GM21423 (cell line): ENCODE data around the gene KLHL28.

Experiments
- ATAC-seq: cut with Tn5 transposase; IDR thresholded peaks from one replicate; pipeline ENCODE4 v1.9.1; 2021; ENCODE audit warnings: mild to moderate bottlenecking, moderate library complexity; ENCODE audit not compliant: unreplicated experiment

Gene KLHL28, protein sequence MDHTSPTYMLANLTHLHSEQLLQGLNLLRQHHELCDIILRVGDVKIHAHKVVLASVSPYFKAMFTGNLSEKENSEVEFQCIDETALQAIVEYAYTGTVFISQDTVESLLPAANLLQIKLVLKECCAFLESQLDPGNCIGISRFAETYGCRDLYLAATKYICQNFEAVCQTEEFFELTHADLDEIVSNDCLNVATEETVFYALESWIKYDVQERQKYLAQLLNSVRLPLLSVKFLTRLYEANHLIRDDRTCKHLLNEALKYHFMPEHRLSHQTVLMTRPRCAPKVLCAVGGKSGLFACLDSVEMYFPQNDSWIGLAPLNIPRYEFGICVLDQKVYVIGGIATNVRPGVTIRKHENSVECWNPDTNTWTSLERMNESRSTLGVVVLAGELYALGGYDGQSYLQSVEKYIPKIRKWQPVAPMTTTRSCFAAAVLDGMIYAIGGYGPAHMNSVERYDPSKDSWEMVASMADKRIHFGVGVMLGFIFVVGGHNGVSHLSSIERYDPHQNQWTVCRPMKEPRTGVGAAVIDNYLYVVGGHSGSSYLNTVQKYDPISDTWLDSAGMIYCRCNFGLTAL

DNA sequence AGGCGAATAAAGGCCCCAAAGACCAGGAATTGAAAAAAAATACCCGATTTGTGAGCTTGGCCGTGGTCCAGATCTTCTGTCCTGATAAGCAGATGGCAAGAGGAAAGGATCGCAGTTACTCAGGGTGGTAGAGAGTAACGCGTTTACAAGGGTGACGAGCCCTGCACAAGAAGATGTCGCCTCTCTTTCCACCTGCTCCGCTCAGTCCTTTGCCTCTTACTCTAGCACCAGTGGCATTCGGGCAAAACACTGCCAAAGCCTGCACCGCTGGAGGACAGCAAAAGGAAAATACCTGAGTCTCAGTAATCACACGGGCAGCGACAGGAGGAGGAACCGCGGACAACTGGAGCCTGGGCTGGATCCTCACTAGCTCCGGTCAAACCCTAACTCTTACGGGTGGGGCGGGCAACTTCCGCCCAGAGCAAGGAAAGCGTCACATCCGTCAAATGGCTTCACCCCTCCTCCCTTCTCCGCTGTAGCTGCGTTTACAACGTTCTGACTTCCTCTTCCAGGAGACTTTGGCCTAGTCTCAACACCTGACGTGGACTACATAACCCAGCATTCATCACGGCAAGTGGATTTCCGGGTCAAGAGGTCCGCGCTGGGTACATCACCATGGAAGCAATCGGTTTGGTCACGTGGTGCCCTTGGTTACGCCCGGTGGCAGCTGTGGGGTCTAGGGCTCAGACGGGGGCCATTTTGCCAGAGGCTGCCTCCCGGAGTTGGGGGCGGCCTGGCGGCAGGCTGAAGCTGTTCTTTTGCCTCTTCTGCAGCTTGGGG, at the start of gene KLHL28, which contains the start of gene TOGARAM1:
TSS of gene KLHL28 (minus strand) at position 394 of the 780 bp plus-strand sequence. CDS start 16,019 bp downstream, outside the sequence.
TSS of gene TOGARAM1 (plus strand) at position 637 of the 780 bp plus-strand sequence. CDS start 232 bp downstream, outside the sequence.
- peak; percentile 90 for ATAC-seq

DNA sequence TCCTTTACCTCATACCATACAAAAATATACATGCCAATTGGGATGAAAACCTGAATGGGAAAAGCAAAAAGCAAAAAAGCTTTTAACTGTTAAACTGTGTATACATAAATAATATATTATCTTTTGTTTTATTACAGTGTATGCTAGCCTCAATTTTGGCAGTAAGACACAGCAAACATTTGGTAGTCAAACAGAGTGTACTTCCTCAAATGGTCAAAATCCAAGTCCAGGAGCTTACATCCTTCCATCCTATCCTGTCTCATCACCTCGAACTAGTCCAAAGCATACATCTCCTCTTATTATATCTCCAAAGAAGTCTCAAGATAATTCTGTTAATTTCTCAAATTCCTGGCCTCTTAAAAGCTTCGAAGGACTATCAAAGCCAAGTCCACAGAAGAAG, 42.2 kb upstream of the KLHL28 start:
- no peak for ATAC-seq

DNA sequence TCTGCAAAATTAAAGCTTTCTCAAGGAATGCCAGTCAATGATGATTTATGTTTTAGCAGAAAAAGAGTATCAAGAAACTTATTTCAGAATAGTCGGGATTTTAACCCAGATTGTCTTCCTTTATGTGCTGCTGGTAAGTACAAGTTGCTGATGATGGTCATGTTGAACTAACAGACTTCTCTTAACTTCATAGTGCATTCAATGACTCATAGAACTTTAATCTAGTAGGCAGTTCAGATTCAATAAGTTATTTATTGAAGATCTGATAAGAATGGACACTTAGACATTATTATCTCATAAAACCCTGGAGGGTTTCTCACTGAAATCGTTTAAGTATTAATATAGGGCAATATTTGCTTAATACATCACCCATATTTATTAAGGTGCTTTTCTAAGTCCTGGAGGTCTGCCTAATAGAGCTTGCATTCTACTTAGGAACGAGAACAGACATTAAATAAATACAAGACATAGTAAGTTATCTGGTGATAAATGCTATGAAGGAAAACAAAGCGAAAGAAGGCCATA, 34.1 kb upstream of the KLHL28 start:
- ATAC-seq, result no peak

DNA sequence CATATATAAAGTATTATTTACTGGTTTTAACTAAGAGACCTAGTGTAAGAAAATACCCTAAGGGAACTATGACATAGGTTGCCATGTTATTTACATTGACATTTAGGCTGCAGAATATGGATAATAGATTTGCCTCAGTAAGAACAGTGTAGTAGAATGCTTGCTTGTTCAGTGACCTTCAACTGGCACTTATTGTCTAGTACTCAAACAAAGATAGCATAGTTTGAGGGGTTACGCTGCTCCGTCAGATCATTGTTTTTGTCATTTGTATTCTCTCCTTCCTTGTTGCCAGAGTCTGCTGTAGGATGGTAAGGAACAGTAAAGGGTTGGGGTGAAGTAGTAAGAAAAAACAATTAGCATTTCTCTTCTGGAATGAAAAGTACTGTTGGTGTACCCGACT, 33.4 kb upstream of the KLHL28 start:
- no peak for ATAC-seq

DNA sequence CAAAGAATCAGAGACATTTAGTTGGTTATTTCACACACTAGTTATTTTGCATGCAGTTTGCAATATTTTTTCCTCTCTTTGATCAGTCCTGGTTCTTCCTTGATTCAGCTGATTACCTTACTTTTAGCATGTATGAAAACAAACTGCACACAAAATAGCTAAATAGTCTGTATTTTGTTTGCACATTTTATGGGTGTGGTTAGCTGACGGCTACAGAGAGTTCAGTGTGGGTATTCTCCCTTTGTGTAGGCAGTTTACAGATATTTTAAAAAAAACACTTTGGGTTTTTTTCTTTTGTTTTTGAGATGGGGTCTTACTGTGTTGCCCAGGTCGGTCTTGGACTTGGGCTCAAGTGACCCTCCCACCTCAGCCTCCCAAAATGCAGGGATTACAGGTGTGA, 28.8 kb upstream of the KLHL28 start:
- ATAC-seq, result no peak

DNA sequence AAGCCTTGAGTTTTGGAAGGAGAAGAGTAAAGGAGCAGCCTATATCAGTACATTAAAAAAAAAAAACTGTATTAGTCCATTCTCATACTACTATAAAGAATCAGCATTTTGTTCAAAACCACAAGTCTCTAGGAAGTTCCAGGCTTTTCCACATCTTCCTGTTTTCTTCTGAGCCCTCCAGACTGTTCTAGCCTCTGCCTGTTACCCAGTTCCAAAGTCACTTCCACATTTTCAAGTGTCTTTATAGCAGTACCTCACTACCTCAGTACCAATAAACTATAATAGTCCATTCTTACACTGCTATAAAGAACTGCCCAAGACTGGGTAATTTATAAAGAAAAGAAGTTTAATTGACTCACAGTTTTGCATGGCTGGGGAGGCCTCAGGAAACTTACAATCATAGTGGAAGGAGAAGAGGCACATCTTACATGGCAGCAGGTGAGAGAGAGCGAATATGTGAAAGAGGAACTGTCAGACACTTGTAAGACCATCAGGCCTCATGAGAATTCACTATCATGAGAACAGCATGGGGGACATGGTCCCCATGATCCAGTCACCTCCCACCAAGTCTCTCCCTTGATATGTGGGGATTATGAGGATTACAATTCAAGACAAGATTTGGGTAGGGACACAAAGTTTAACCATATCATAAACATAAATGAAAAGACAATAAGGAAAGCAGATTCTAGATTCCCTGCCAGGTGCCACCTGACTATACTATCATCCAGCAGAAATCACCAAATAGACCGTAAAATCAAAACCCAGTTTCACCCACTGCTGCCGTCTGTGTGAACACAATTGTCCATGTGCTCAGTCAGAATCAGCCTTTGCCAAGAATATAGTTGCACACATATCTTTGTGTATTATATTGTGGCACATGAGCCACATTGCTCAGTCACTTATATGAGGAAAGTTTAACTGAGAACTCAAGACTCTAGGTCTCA, 28.0 kb upstream of the KLHL28 start:
- no peak for ATAC-seq

DNA sequence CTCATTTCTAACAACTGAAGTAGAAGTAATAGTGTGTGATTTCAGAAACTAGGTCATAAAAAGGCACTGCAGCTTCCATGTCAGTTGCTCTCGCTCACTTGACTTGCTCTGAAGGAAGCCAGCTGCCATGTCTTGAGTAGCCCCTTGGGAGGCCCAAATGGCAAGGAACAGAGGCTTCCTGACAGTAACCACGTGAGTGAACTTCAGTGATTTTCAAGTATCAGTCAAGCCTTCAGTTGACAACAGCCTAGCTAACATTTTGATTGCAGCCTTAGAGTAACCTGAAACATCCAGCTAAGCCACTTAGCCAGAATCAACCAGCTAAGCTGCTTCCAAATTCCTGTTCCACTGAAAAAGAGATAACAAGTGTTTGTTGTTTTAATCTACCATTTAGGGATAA, 26.9 kb upstream of the KLHL28 start:
- ATAC-seq, result no peak

DNA sequence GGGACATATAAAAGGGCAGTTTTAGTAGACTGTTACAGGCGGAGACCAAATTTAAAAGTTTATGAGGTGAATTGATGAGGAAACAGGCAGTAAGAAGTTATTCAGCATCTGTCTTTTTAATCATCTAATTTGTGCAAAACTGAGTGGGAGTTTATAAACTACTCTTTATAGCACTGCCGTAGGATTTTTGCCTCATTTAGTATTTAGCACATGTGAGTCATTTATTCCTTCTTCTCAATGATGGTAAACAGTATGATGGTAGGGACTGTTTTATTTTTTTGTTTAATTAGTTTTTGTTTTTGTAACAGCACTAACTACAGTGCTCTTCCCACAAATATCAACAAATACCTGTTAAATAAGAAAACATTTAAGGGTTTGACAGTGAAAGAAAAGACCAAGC, 20.8 kb upstream of the KLHL28 start:
- no peak for ATAC-seq

DNA sequence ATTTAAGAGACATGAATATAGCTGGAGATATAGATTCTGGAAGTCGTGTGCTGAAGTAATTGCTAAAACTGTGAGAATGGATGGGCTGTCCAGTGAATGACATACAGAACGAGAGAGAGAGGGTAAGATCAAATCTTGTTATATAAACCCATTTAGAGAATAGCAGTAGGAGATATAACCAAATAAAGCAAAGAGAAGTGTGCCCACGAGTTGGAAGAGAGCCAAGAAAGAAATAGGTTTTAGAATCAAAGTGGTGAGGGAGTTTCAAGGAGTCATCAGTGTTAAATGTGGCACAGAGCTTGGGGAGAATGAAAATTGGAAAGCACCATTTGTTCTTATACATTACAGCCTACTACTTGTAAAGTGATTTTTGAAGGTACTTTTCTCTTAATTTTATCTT, 19.5 kb upstream of the KLHL28 start:
- no peak for ATAC-seq

DNA sequence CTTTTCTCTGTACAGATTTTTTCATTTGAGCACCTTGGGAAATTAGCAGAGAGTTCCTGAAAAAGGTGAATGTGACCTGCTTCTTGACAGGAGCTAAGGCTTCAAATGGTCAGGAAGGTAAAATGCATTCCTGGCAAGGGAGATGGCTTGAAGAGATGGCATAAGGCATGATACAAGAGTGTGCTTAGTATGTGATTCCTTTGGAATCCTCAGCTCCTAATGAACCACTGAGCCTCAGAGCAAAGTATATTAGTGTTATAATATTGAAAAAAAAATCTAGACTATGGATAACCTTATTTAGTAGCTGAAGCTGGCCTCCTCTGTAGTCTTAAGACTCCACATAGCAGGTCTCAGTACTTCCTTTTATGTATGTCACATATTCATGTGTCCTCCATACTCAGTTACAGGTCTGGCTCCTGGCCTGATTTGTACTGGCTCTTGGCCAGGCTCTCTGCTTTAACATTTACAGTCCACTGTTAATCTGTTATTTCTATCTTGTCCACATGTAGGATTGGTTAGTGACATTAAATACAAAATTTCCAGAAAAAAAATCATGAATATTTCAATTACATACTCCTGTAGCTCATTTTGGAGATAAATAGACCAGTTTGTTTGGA, 18.1 kb upstream of the KLHL28 start:
- ATAC-seq, result no peak

DNA sequence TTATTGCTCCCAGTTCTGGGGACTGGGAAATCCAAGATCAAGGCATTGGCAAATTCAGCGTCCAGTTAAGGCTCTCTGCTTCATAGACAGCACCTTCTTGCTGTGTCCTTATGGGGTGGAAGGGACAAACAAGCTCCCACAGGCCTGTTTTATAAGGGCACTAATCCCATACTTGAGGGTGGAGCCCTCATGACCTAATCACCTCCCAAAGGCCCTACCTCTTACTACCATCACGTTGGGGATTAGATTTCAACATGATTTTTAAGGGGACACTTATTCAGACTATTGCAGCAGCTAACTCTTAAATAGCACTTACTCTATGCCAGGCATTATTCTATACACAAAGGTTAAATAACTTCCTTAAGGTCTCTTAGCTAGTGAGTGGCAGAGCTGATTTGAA, 17.5 kb upstream of the KLHL28 start:
- no peak for ATAC-seq

DNA sequence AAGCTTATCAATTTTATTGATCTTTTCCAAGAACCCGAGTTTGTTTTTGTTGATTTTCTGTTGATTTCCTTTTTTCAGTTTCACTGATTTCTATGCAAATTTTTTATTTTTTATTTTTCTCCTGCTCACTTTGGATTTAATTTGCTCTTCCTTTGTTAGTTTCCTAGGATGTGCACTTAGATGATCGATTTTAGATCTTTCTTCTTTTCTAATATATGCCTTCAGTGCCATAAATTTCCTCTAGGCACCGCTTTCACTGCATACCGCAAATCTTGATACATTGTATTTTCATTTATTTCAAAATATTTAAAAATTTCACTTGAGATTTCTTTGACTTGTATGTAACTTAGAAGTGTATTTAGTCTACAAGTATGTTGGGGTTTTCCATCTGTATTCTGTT, 9.7 kb upstream of the KLHL28 start:
- ATAC-seq, result no peak

DNA sequence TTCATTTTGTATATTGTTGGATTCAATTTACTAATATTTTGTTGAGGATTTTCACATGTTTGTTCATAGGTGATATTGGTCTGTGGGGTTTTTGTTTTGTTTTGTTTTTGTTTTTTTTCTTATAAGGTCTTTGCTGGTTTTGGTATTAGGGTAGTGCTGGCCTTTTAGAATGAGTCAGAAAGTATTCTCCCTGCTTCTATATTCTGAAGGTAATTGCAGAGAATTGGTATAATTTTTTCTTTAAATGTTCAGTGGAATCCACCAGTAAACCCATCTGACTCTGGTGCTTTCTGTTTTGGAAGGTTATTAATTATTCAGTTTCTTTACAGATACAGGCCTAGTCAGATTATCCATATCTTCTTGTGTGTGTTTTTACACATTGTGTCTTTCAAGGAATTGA, 9.2 kb upstream of the KLHL28 start:
- no peak for ATAC-seq

DNA sequence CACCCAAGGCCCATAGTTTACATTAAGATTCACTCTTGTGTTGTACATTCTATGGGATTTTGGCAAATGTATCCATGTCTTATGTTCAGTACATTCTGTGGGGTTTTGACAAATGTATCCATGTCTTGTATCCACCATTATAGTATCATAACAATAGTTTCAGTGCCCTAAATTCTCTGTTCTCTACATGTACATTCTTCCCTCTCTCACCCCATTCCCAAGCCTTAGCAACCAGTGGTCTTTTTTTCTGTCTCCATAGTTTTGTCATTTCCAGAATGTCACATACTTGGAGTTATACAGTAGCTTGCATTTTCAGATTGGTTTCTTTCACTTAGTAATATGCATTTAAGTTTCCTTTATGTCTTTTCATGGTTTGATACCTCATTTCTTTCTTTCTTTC, 7.0 kb upstream of the KLHL28 start:
- ATAC-seq, result no peak

DNA sequence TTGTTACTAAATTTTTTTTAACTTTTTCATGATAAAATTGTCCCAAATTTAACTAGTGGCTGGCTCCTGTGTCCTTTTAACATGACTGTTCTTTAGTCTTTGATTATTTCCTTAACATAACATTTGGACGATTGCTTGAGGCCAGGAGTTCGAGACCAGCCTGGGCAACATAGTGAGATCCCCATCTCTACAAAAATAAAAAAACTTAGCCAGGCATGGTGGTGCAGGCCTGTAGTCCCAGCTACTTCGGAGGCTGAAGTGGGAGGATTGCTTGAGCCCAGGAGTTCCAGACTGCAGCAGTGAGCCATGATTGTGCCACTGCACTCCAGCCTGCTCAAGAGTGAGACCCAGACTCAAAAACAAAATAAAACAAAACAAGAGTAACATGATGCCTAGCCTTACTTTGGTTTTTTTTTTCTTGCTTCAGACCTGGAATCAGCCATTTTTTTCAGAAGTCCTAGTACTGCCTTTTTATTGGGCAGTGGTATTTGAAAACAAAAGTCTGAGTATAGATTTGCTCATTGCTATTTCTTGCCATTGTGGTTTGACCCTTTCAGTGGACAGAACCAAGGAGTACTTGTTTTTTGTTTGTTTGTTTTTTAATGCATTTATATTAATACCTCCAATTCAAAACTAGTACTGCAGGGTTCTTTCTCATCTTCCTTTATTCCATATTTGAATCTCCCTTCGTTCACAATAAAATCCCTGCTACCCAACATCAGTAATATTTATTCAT, 5.0 kb upstream of the KLHL28 start:
- no peak for ATAC-seq

DNA sequence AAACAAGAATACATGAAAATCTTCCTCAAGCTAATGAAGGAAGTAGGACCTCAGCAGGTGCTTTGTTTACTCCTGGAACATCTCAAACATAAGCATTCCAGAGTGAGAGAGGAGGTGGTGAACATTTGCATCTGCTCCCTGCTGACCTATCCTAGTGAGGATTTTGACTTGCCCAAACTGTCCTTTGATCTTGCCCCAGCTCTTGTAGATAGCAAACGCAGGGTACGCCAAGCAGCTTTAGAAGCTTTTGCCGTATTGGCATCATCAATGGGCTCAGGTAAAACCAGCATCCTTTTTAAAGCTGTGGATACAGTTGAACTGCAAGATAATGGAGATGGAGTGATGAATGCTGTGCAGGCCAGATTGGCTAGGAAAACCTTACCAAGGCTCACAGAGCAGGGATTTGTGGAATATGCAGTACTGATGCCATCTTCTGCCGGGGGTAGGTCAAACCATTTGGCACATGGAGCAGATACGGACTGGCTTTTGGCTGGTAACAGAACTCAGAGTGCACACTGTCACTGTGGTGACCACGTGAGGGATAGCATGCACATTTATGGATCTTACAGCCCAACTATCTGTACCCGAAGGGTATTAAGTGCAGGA, 2.1 kb upstream of the KLHL28 start:
- ATAC-seq, result no peak

DNA sequence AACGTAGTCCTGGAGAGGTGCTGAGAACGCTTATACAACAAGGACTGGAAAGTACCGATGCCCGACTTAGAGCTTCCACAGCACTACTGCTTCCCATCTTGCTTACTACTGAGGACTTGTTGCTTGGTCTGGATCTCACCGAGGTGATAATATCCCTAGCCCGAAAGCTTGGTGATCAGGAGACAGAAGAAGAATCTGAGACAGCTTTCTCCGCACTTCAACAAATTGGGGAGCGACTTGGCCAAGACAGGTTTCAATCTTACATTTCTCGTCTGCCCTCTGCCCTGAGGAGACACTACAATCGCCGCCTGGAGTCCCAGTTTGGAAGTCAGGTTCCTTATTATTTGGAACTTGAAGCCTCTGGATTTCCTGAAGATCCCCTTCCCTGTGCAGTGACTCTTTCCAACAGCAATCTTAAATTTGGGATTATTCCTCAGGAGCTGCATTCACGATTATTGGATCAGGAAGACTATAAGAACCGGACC, 1.3 kb upstream of the KLHL28 start:
- no peak for ATAC-seq

DNA sequence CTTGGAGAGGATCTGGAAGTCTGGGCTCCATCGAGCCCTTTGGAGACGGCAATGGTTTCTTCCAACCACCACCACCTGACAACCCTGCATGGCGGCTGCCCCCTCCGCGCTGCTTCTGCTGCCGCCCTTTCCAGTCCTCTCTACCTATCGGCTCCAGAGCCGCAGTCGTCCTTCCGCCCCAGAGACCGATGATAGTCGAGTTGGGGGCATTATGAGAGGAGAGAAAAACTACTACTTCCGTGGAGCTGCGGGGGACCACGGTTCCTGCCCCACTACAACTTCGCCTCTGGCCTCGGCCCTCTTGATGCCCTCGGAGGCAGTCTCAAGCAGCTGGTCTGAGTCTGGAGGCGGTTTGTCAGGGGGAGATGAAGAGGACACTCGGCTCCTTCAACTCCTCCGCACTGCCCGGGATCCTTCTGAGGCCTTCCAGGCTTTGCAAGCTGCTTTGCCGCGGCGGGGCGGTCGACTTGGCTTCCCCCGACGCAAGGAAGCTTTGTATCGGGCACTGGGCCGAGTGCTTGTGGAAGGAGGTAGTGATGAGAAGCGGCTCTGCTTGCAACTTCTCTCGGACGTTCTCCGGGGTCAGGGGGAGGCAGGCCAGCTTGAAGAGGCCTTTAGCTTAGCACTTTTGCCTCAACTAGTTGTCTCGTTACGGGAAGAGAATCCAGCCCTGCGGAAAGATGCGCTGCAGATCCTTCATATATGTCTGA, 742 bp upstream of the KLHL28 start:
- ATAC-seq, result peak; percentile 30
